Measurements from ENCODE around the gene OMA1.
"Not testable (repeated sequence)": the region's sequence is repeated elsewhere in the genome, so short reads cannot be mapped to it uniquely, and the experiment has no call there.

OMA1 gene

GRCh38 chr1:58528518-58528917 lies 18.0 kb downstream of the OMA1 start:
- DNase-seq (ENCODE audit: low spot score), result no peak

- no peak for DNase-seq (ENCODE audit: low spot score)
Observed at GRCh38 chr1:58524353-58524945, 22.1 kb downstream of the OMA1 start.

GRCh38 chr1:58515794-58516401 lies 30.6 kb downstream of the OMA1 start:
- DNase-seq (ENCODE audit: low spot score), result peak; percentile 78

GRCh38 chr1:58513956-58514355 lies 32.6 kb downstream of the OMA1 start:
- DNase-seq (ENCODE audit: low spot score), result no peak

- no peak for DNase-seq (ENCODE audit: low spot score)
Observed at GRCh38 chr1:58508629-58509028, 37.9 kb downstream of the OMA1 start.

- no peak for DNase-seq (ENCODE audit: low spot score)
Observed at GRCh38 chr1:58505286-58505685, 41.2 kb downstream of the OMA1 start.

GRCh38 chr1:58502519-58502918 lies 44.0 kb downstream of the OMA1 start:
- DNase-seq (ENCODE audit: low spot score), result no peak

GRCh38 chr1:58500043-58500442 lies 46.5 kb downstream of the OMA1 start:
- DNase-seq (ENCODE audit: low spot score), result no peak

GRCh38 chr1:58497499-58497898 lies 49.0 kb downstream of the OMA1 start:
- DNase-seq (ENCODE audit: low spot score), result no peak

- DNase-seq (ENCODE audit: low spot score), result no peak
Observed at GRCh38 chr1:58496042-58496441, 50.5 kb downstream of the OMA1 start.

- DNase-seq (ENCODE audit: low spot score), result not testable (repeated sequence)
Observed at GRCh38 chr1:58488914-58489313, 57.6 kb downstream of the OMA1 start.

GRCh38 chr1:58487002-58487401 lies 59.5 kb downstream of the OMA1 start:
- no peak for DNase-seq (ENCODE audit: low spot score)

GRCh38 chr1:58481962-58482361 lies 64.6 kb downstream of the OMA1 start:
- no peak for DNase-seq (ENCODE audit: low spot score)

- no peak for DNase-seq (ENCODE audit: low spot score)
Observed at GRCh38 chr1:58480191-58480590, 66.3 kb downstream of the OMA1 start.

GRCh38 chr1:58477390-58477789 lies 69.1 kb downstream of the OMA1 start:
- no peak for DNase-seq (ENCODE audit: low spot score)

- no peak for DNase-seq (ENCODE audit: low spot score)
Observed at GRCh38 chr1:58476179-58476578, 70.3 kb downstream of the OMA1 start.

- no peak for DNase-seq (ENCODE audit: low spot score)
Observed at GRCh38 chr1:58469476-58469875, 77.0 kb downstream of the OMA1 start.

GRCh38 chr1:58469016-58469415 lies 77.5 kb downstream of the OMA1 start:
- no peak for DNase-seq (ENCODE audit: low spot score)

- no peak for DNase-seq (ENCODE audit: low spot score)
Observed at GRCh38 chr1:58468612-58469011, 77.9 kb downstream of the OMA1 start.

- no peak for DNase-seq (ENCODE audit: low spot score)
Observed at GRCh38 chr1:58466630-58467241, 79.8 kb downstream of the OMA1 start.

- DNase-seq (ENCODE audit: low spot score), result no peak
Observed at GRCh38 chr1:58465825-58466629, 80.5 kb downstream of the OMA1 start.

- no peak for DNase-seq (ENCODE audit: low spot score)
Observed at GRCh38 chr1:58465176-58465575, 81.3 kb downstream of the OMA1 start.

GRCh38 chr1:58460469-58460868 lies 86.1 kb downstream of the OMA1 start:
- DNase-seq (ENCODE audit: low spot score), result no peak

All from cerebellar cortex (tissue), 1 donor.